ENCODE measurements around the gene MBOAT1.

DNA sequence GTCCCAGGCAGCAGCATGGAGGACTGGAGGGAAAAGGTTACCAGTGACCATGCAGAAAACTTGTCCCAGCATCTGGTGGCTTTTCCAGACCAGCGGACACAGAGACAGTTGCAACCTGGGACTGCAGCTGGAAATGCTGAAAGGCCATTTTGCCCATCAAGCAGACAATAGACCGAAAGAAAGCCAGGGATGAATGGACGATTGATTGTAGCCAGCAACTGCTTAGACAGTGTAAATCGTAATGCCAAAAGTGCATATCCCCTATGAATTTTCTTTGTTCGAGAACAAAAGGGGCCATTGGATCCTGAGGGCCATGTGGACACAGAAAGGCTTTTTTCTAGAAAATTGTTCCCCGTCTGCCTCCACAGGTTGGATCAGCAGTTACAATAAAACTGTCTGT is 115.7 kb downstream of the MBOAT1 start:
- TF ChIP-seq CTCF (IDR thresholded peaks at IDR 0.05) (no peak), POLR2A (IDR thresholded peaks at IDR 0.05) (no peak)
